ENCODE results near the gene DNAJC8.

- TF ChIP-seq CTCF (IDR thresholded peaks at IDR 0.05), result no peak
- TF ChIP-seq EP300 (IDR thresholded peaks at IDR 0.05), result no peak
- no peak for TF ChIP-seq POLR2A (IDR thresholded peaks at IDR 0.05)
Measured at GRCh38 chr1:28259934-28260802, 27.3 kb upstream of the DNAJC8 start.
